ENCODE measurements around the gene HSD17B10. TPM values are rescaled to one million over a fixed set of nuclear protein-coding genes. Genes with fewer than 3 reads are reported as not detected.
"Not testable (repeated sequence)": the region's sequence is repeated elsewhere in the genome, so short reads cannot be mapped to it uniquely, and the experiment has no call there.

HSD17B10 gene
- total RNA-seq, 1 experiment from 2014 or later, result 127 TPM

- Mint-ChIP-seq H3K4me3 (ENCODE audit: low read depth, unreplicated experiment) (no peak overlapping the region), H3K4me1 (ENCODE audit: low read depth, unreplicated experiment) (no peaks in the 10 kb centered on the region), H3K27ac (ENCODE audit: unreplicated experiment) (no peak overlapping the region), H3K27me3 (ENCODE audit: unreplicated experiment) (peaks cover 24% of the 10 kb centered on the region), H3K9me3 (ENCODE audit: low read depth, unreplicated experiment) (no peaks in the 10 kb centered on the region), H3K36me3 (ENCODE audit: insufficient read depth, unreplicated experiment) (no peaks in the 10 kb centered on the region)
- BruUV-seq (replicated peaks), result no TSS peak
- intact Hi-C loops (cut with micrococcal nuclease; ENCODE audit: unreplicated experiment), result no loop called here
- CTCF ChIA-PET, result no interaction called here
- no peak for DNase-seq
- TF ChIP-seq, protein P1, sequence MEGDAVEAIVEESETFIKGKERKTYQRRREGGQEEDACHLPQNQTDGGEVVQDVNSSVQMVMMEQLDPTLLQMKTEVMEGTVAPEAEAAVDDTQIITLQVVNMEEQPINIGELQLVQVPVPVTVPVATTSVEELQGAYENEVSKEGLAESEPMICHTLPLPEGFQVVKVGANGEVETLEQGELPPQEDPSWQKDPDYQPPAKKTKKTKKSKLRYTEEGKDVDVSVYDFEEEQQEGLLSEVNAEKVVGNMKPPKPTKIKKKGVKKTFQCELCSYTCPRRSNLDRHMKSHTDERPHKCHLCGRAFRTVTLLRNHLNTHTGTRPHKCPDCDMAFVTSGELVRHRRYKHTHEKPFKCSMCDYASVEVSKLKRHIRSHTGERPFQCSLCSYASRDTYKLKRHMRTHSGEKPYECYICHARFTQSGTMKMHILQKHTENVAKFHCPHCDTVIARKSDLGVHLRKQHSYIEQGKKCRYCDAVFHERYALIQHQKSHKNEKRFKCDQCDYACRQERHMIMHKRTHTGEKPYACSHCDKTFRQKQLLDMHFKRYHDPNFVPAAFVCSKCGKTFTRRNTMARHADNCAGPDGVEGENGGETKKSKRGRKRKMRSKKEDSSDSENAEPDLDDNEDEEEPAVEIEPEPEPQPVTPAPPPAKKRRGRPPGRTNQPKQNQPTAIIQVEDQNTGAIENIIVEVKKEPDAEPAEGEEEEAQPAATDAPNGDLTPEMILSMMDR (IDR thresholded peaks at IDR 0.05; ENCODE audit: unreplicated experiment), result no peak
Measured at GRCh38 chrX:53471346-53471745, 37.2 kb upstream of the HSD17B10 start.

DNA sequence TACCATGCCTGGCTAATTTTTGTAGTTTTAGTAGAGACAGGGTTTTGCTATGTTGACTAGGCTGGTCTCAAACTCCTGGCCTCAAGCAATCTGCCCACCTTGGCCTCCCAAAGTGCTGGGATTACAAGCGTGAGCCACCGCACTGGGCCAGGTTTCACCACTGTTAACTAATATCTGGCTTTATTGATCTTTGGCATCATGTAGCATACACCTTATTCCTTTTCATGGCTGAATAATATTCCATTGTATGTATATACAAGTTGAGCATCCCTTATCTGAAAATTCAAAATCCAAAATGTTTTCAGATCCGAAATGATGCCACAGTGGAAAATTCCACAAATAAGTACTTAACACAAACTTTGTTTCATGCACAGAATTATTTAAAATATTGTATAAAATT, 34.5 kb upstream of the HSD17B10 start:
- DNase-seq; CTCF ChIA-PET; intact Hi-C loops (cut with micrococcal nuclease; ENCODE audit: unreplicated experiment); H3K27ac Mint-ChIP-seq (ENCODE audit: unreplicated experiment); H3K9me3 Mint-ChIP-seq (ENCODE audit: low read depth, unreplicated experiment); BruUV-seq (replicated peaks); H3K4me1 Mint-ChIP-seq (ENCODE audit: low read depth, unreplicated experiment); H3K4me3 Mint-ChIP-seq (ENCODE audit: low read depth, unreplicated experiment); H3K36me3 Mint-ChIP-seq (ENCODE audit: insufficient read depth, unreplicated experiment): not testable (repeated sequence)
- peaks cover 30% of the 10 kb centered on the region for H3K27me3 Mint-ChIP-seq (ENCODE audit: unreplicated experiment)

- intact Hi-C loops (cut with micrococcal nuclease; ENCODE audit: unreplicated experiment), result no loop called here
- H3K36me3 Mint-ChIP-seq (ENCODE audit: insufficient read depth, unreplicated experiment), result no peaks in the 10 kb centered on the region
- H3K9me3 Mint-ChIP-seq (ENCODE audit: low read depth, unreplicated experiment), result no peaks in the 10 kb centered on the region
- TF ChIP-seq, protein P1 (IDR thresholded peaks at IDR 0.05; ENCODE audit: unreplicated experiment), result no peak
- CTCF ChIA-PET, result interaction anchor here (1.2 to 1.8 kb wide), 4 partner anchors 12 to 138 kb away, joined by 3 to 13 read pairs (median 5); partner anchors contain the start of genes RIBC1 and SMC1A
- peaks cover 43% of the 10 kb centered on the region for H3K27me3 Mint-ChIP-seq (ENCODE audit: unreplicated experiment)
- no peak overlapping the region for H3K27ac Mint-ChIP-seq (ENCODE audit: unreplicated experiment)
- DNase-seq, result no peak
- peaks cover 12% of the 10 kb centered on the region for H3K4me1 Mint-ChIP-seq (ENCODE audit: low read depth, unreplicated experiment)
- H3K4me3 Mint-ChIP-seq (ENCODE audit: low read depth, unreplicated experiment), result no peak overlapping the region
- BruUV-seq (replicated peaks), result no TSS peak
Measured at GRCh38 chrX:53458082-53458481, 23.9 kb upstream of the HSD17B10 start.

- H3K27me3 Mint-ChIP-seq (ENCODE audit: unreplicated experiment), result peaks cover 33% of the 10 kb centered on the region
- H3K4me3 Mint-ChIP-seq (ENCODE audit: low read depth, unreplicated experiment), result no peak overlapping the region
- intact Hi-C loops (cut with micrococcal nuclease; ENCODE audit: unreplicated experiment), result no loop called here
- DNase-seq, result no peak
- TF ChIP-seq, protein P1 (IDR thresholded peaks at IDR 0.05; ENCODE audit: unreplicated experiment), result no peak
- no peak overlapping the region for H3K27ac Mint-ChIP-seq (ENCODE audit: unreplicated experiment)
- no TSS peak for BruUV-seq (replicated peaks)
- CTCF ChIA-PET, result no interaction called here
- no peaks in the 10 kb centered on the region for H3K9me3 Mint-ChIP-seq (ENCODE audit: low read depth, unreplicated experiment)
- no peaks in the 10 kb centered on the region for H3K36me3 Mint-ChIP-seq (ENCODE audit: insufficient read depth, unreplicated experiment)
- H3K4me1 Mint-ChIP-seq (ENCODE audit: low read depth, unreplicated experiment), result peaks cover 12% of the 10 kb centered on the region
Measured at GRCh38 chrX:53456254-53456653, 22.1 kb upstream of the HSD17B10 start.

- DNase-seq, result no peak
- no peak overlapping the region for H3K4me3 Mint-ChIP-seq (ENCODE audit: low read depth, unreplicated experiment)
- TF ChIP-seq, protein P1 (IDR thresholded peaks at IDR 0.05; ENCODE audit: unreplicated experiment), result no peak
- CTCF ChIA-PET, result no interaction called here
- intact Hi-C loops (cut with micrococcal nuclease; ENCODE audit: unreplicated experiment), result no loop called here
- H3K4me1 Mint-ChIP-seq (ENCODE audit: low read depth, unreplicated experiment), result peaks cover 2% of the 10 kb centered on the region
- peaks cover 33% of the 10 kb centered on the region for H3K27me3 Mint-ChIP-seq (ENCODE audit: unreplicated experiment)
- H3K27ac Mint-ChIP-seq (ENCODE audit: unreplicated experiment), result no peak overlapping the region
- H3K9me3 Mint-ChIP-seq (ENCODE audit: low read depth, unreplicated experiment), result no peaks in the 10 kb centered on the region
- H3K36me3 Mint-ChIP-seq (ENCODE audit: insufficient read depth, unreplicated experiment), result no peaks in the 10 kb centered on the region
- BruUV-seq (replicated peaks), result no TSS peak
Measured at GRCh38 chrX:53452812-53453211, 18.6 kb upstream of the HSD17B10 start.
